Activated naive CD4-positive, alpha-beta T cell treated with anti-CD3 and anti-CD28 coated beads, Interleukin-2, amount 10 ng/mL, durations not matched to agents 7 days and 5 days (primary cell): ENCODE data around the gene ANKRD18A.
A peak's percentile ranks its signal among the peaks of the same experiment; 100 is the strongest.

Source experiments
- CTCF ChIA-PET: fragments of 350-600 bp; sonication (Branson Sonifier 250); formaldehyde crosslinking; loops from one replicate; lab custom pipeline; 2021; ENCODE audit warnings: antibody characterized with exemption; lab: Charles Lee
- DNase-seq: peaks from one replicate; pipeline ENCODE4 v3.0.0-alpha.2; 2020
- H3K27ac Mint-ChIP-seq: one replicate; pipeline ENCODE4 v1.8.0; 2021; ENCODE audit warnings: mild to moderate bottlenecking, moderate library complexity, mixed read lengths
- H3K27me3 Mint-ChIP-seq: one replicate; pipeline ENCODE4 v1.8.0; 2021; ENCODE audit warnings: mild to moderate bottlenecking, mixed read lengths
- H3K36me3 Mint-ChIP-seq: one replicate; pipeline ENCODE4 v1.8.0; 2021; ENCODE audit warnings: mixed read lengths
- H3K4me1 Mint-ChIP-seq: one replicate; pipeline ENCODE4 v1.8.0; 2021; ENCODE audit warnings: mixed read lengths
- H3K4me3 Mint-ChIP-seq: one replicate; pipeline ENCODE4 v1.8.0; 2021; ENCODE audit warnings: mild to moderate bottlenecking, moderate library complexity, mixed read lengths
- H3K9me3 Mint-ChIP-seq: one replicate; pipeline ENCODE4 v1.8.0; 2021; ENCODE audit warnings: mixed read lengths

ANKRD18A gene

DNA sequence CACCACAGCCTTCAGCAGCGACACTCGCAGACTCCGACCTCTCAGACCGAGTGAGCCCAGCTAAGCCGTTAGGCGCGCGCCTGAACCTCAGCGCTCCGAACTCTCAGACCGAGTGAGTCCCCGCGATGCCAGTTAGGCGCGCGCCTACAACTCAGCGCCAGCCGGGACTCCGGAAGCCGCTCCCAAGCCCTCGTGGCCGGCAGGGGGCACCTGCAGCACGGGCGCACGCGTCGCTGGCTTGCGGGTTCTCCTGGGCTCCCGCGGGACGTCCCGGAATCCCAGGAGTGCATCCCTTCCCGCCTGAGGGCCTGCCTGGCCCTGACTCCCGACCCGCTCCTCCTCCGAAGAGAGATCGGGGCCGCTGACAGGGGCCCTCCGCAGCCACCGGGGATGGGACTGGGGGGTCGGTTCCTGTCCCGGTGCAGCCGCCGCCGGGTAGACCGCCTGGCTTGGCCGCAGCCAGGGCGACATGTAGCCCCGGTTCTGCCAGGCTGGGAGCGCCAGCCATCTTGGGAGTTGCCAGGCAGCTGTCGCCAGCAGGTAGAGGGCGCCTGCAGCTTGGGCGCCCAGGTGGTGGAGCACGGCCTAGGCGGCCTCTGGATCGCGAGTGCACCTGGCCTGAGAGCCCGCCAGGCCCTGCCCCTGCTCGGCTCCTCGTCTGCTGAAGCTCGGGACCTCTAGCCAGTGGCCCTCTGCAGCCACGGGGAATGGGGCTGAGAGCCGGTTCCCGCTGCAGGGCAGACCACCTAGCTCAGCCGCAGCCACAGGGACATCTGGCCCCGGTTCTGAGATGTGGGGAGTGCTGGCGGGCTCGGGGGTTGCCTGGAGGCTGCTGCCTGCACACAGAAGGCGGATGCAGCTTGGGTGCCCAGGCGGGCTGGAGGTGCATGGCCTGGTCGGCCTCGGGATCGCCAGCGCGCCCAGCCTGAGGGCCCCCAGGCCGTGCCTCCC, at the start of gene ANKRD18A:
ANKRD18A (minus strand) TSS at position 114 of the 951 bp plus-strand sequence. CDS start 311 bp downstream, outside the sequence.
- peak; percentile 78 for DNase-seq
- H3K4me3 Mint-ChIP-seq = peak within 1 kb of the TSS; percentile 86
- no peaks in the 10 kb centered on the region for H3K36me3 Mint-ChIP-seq
- CTCF ChIA-PET = interaction anchor here (0.7 kb wide), 1 partner anchor 21 kb away, joined by 4 read pairs; no protein-coding TSS in a partner anchor
- peaks cover 2% of the 10 kb centered on the region for H3K9me3 Mint-ChIP-seq
- no peak within 1 kb of the TSS for H3K27ac Mint-ChIP-seq
- H3K27me3 Mint-ChIP-seq = peaks cover 40% of the 10 kb centered on the region
- H3K4me1 Mint-ChIP-seq = peaks cover 17% of the 10 kb centered on the region

DNA sequence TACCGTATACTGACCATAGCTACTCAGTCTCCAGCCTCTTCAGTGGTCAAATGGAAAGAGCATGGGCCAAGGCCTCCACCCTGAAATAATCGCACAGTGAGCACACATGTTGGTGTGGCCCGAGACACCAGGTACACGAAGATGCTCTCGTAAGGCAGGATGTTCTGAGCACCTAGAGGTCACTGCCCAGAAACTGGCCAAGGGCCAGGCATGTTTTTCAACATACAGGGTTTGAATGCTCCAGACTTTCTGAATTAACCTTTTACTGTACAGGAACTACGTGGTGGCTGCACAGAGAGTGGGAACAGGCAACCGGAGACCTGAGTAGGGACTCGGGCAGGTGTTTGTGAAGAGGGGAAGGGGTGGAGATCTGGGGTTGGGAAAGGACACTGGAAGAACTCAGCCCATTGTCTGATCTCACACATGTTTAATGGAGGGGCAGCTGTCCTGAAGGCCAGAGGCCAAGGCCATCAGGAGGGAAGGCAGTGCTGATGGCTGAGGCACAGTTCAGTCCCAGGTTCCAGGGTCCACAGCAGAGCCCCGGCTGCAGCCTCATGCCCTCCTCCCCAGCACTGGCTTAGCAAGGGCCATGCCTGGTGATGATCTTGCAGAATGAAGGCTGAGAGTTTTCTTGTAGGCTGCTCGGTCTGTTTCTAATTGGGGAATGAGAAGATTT, 48.5 kb upstream of the ANKRD18A start:
- H3K27ac Mint-ChIP-seq = no peak overlapping the region
- H3K4me1 Mint-ChIP-seq = peaks cover 6% of the 10 kb centered on the region

DNA sequence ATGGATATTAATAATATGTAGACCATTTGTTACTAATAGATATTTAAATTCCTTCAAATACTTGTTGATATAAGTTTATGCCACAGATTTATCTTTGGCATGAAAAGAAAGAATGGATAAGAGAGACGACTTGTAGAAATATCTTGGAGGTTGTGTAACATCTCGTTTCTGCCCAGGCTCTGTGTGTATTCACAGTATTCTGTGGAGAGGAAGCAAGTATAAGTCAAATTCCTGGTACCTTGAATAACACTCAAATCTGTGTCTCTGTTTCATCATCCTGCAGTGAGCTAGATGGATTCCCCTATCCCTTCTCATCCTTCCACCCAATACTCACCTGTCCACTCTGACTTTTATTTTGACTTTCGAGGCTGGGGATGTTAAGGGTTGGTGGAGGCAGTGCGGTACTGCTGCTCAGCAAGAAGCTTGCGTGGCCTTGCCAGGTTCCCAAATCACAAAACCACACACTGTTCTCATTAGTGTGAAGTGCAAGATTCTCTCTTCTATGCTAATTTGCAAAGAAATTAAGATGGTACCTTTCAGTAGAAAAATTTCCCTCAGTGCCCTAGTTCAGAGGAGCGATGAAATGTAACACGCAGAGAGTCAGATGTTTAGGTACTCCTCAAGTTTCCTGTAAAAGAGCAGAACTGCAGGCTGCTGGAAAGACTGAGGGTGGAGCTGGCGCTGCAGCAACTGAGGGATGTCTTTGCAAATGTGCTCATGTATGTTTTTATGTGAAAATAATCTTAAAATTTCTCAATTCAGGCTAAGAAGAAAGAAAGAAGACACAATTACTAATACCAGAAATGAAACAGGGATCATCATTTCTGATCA, 42.6 kb upstream of the ANKRD18A start:
- CTCF ChIA-PET = no interaction called here

More for the DNA sequence above, 48.5 kb upstream of the ANKRD18A start:
- peaks cover 6% of the 10 kb centered on the region for H3K27me3 Mint-ChIP-seq
- H3K4me3 Mint-ChIP-seq = no peak overlapping the region
- CTCF ChIA-PET = no interaction called here
- no peaks in the 10 kb centered on the region for H3K36me3 Mint-ChIP-seq
- no peaks in the 10 kb centered on the region for H3K9me3 Mint-ChIP-seq
- no peak for DNase-seq

DNA sequence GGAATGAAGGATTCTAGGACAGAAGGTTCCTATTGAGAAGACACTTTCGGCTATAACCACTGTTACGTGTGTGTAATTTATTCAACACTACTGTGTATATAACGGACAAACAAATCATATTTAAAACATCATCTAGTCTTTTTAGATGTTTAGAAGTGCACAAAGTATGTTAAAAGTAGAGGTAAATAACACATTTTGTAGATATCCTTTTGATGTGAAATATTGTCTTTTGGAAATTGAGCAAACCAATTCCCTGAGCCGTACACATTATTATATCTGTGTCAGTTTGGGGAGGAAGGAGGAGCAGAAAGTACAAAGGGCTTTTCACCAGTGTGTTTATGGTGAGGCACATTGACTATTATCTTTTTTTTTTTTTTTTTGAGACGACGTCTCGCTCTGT, 39.1 kb upstream of the ANKRD18A start:
- no peak for DNase-seq
- H3K4me3 Mint-ChIP-seq = no peak overlapping the region
- no peak overlapping the region for H3K27ac Mint-ChIP-seq
- no peaks in the 10 kb centered on the region for H3K4me1 Mint-ChIP-seq
- CTCF ChIA-PET = no interaction called here
- no peaks in the 10 kb centered on the region for H3K9me3 Mint-ChIP-seq
- no peaks in the 10 kb centered on the region for H3K36me3 Mint-ChIP-seq
- peaks cover 9% of the 10 kb centered on the region for H3K27me3 Mint-ChIP-seq

More for the DNA sequence above, 42.6 kb upstream of the ANKRD18A start:
- no peaks in the 10 kb centered on the region for H3K36me3 Mint-ChIP-seq
- no peaks in the 10 kb centered on the region for H3K9me3 Mint-ChIP-seq
- no peak overlapping the region for H3K4me3 Mint-ChIP-seq
- H3K27me3 Mint-ChIP-seq = peaks cover 5% of the 10 kb centered on the region
- no peak overlapping the region for H3K27ac Mint-ChIP-seq
- no peaks in the 10 kb centered on the region for H3K4me1 Mint-ChIP-seq
- no peak for DNase-seq

DNA sequence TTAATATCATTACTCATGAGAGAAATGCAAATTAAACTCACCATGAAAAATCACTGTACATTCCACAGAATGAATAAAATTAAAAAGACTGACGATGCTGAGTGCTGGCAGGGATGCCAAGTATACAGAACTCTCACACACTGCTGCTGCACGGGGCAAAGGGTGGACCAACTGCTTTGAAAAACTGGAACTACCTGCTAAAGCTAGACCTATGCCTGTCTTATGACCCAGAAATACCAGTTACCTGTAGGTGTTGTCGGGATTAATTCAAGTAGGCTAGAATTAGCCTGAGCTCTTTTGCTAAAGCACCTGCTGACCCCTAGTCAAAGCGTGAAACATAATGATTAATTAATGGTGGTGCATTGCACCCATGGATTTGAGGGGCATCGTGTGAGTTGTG, 36.5 kb upstream of the ANKRD18A start:
- Mint-ChIP-seq H3K4me1 (no peaks in the 10 kb centered on the region), H3K9me3 (no peaks in the 10 kb centered on the region), H3K4me3 (no peak overlapping the region), H3K27me3 (peaks cover 4% of the 10 kb centered on the region), H3K27ac (no peak overlapping the region), H3K36me3 (no peaks in the 10 kb centered on the region)
- DNase-seq = no peak
- CTCF ChIA-PET = no interaction called here

DNA sequence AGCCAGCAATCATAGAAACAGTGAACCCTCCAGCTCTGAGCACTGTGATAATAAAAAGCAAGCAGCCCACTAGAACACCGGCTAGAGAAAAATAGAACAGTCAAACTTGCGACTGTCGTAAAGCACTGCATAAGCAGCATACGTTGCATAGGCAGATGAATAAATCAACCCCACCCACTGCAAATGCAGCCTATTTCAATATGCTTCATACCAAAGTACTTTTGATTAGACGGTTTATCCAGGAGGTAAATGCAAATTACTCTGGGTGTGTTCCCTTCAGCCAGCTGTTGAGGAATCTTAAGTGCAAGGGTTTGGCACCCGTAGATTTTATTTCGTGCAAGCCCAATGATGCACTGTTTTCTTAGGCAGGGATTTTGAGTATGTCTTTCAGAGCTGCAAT, 32.1 kb upstream of the ANKRD18A start:
- no peak overlapping the region for H3K27ac Mint-ChIP-seq
- peaks cover 4% of the 10 kb centered on the region for H3K27me3 Mint-ChIP-seq
- no peaks in the 10 kb centered on the region for H3K4me1 Mint-ChIP-seq
- no peaks in the 10 kb centered on the region for H3K9me3 Mint-ChIP-seq
- H3K36me3 Mint-ChIP-seq = no peaks in the 10 kb centered on the region
- CTCF ChIA-PET = no interaction called here
- H3K4me3 Mint-ChIP-seq = no peak overlapping the region
- DNase-seq = no peak

DNA sequence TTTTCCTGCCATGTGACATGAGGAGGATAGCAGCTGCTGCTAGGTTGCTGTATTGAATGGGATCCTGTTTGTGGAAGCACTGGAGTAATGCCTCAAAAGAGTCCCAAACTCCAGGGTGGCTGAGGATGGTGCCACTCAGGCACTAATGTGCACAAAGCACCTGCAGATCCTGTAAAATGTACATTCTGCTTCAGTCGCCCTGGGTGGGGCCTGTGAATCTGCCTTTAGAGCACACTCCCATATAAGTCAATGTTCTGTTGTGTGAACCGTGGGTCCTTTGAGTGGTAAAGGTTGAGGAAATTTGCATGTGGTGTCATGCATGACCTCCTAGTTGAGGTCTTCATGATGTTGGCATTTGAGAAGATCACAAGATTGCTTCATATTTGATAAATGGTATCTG, 31.6 kb upstream of the ANKRD18A start:
- CTCF ChIA-PET = no interaction called here
- peaks cover 4% of the 10 kb centered on the region for H3K27me3 Mint-ChIP-seq
- no peaks in the 10 kb centered on the region for H3K36me3 Mint-ChIP-seq
- H3K4me3 Mint-ChIP-seq = no peak overlapping the region
- no peak overlapping the region for H3K27ac Mint-ChIP-seq
- DNase-seq = no peak
- H3K4me1 Mint-ChIP-seq = no peaks in the 10 kb centered on the region
- H3K9me3 Mint-ChIP-seq = no peaks in the 10 kb centered on the region

DNA sequence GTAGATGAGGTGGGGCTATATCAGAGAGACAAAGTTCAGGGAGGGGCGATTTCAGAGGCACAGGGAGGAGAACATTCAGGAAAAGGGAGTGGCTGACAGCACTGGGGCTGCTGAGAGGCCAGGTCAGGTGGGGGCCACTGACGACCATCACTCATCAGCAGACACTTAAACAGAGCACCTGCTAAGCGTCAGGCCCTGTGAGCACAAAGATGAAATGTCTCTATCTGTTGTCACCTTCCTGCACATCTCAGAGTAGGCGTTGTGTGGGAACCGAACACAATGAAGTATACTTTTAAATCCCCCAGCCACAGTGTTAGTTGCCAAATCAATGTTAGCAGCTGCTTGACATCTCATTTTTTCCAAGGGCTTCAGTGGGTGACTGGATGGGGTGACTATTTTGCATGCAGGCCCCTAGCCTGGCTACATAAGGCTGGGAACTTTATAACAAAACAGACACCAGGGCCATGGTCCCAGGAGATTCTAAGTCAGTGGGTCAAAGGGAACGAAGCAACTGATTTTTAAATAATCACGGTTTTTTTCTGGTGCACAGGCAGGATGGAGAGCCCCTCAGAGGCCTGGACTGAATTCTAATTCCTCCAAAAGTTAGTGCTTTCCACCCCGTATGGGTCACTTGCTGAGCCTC, 31.1 kb upstream of the ANKRD18A start:
- H3K4me3 Mint-ChIP-seq = no peak overlapping the region
- peaks cover 4% of the 10 kb centered on the region for H3K27me3 Mint-ChIP-seq
- H3K9me3 Mint-ChIP-seq = no peaks in the 10 kb centered on the region
- H3K36me3 Mint-ChIP-seq = no peaks in the 10 kb centered on the region
- no peak for DNase-seq
- no peaks in the 10 kb centered on the region for H3K4me1 Mint-ChIP-seq
- CTCF ChIA-PET = no interaction called here
- no peak overlapping the region for H3K27ac Mint-ChIP-seq

DNA sequence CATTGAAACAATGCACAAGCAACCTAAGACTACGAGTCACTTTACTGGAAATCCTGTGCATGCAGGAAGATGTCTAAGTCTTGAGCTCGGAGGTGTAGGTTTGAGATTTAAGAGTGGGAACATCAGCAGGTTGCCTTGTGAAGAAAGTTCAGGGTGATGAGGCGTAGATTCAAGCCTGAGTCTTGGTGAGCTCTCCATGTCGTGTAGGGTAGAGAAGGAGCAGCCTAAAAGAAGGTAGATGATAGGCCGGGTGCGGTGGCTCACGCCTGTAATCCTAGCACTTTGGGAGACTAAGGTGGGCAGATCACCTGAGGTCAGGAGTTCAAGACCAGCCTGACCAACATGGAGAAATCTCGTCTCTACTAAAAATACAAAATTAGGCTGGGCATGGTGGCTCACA, 30.2 kb upstream of the ANKRD18A start:
- H3K27me3 Mint-ChIP-seq = peaks cover 4% of the 10 kb centered on the region
- no peak for DNase-seq
- no peak overlapping the region for H3K27ac Mint-ChIP-seq
- CTCF ChIA-PET = no interaction called here
- no peaks in the 10 kb centered on the region for H3K36me3 Mint-ChIP-seq
- no peak overlapping the region for H3K4me3 Mint-ChIP-seq
- no peaks in the 10 kb centered on the region for H3K9me3 Mint-ChIP-seq
- H3K4me1 Mint-ChIP-seq = no peaks in the 10 kb centered on the region

DNA sequence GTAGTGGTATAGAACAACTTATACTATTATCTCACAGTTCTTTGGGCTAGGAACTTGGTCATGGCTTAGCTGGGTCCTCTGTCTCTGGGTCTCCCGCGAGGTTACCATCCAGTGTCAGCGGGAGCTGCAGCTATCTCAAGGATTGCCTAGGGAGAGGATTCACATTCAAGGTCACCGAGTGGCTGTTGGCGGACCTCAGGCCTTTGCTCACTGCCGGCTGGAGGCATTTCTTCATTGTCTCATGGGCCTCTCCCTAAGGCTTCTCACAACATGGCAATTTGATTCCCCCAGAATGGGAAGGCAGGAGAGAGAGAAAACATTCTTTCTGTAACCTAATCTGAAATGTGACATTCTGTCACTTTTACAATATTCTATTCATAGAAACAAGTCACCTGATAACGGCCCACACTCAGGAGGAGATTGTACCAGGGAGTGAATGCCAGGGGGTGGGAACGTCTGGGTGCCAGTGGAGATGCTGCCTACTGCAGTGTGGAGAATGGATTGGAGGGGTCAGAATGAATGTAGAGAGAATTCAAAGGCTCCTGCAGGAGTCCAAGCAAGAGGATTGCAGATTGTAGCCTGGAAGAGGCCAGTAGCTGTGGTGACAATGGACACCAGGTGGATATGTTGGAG, 29.5 kb upstream of the ANKRD18A start:
- no peak overlapping the region for H3K4me3 Mint-ChIP-seq
- H3K27ac Mint-ChIP-seq = no peak overlapping the region
- no peaks in the 10 kb centered on the region for H3K36me3 Mint-ChIP-seq
- H3K4me1 Mint-ChIP-seq = no peaks in the 10 kb centered on the region
- CTCF ChIA-PET = no interaction called here
- no peaks in the 10 kb centered on the region for H3K9me3 Mint-ChIP-seq
- DNase-seq = no peak
- H3K27me3 Mint-ChIP-seq = no peaks in the 10 kb centered on the region

DNA sequence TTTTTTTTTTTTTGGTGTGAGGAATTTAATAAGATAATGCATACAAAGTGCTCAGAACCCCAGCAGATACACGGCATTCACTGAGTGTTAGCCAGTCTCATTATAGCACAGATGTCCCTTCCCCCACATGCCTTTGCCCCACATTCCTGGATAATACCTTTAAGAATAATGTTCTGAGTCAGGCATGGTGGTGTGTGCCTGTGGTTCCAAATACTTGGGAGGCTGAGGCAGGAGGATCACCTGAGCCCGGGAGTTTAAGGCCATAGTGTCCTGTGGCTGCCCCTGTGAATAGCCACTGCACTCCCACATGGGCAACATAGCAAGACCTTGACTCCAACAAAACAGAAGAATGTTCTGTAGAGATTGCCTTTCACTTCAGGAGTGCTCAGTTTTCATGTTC, 24.2 kb upstream of the ANKRD18A start:
- Mint-ChIP-seq H3K4me3 (no peak overlapping the region), H3K4me1 (no peaks in the 10 kb centered on the region), H3K9me3 (no peaks in the 10 kb centered on the region), H3K27ac (no peak overlapping the region), H3K36me3 (no peaks in the 10 kb centered on the region), H3K27me3 (no peaks in the 10 kb centered on the region)
- DNase-seq = no peak
- CTCF ChIA-PET = no interaction called here

DNA sequence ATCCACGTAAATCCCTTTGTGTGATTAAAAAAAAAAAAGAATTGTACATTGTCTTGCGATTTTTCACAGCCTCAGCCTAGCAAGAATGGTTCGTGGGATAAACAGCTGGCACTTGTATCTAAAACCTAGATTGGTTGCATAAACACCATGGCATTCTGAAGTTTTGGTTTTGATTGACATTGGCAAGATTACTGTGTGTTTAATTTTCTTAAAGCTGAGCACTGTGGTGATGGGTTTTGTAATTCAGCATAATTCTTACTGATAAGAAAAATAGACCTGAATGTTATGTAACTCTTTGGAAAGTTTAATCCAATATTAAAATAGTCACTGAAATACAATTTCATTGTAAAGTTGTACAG, 23.4 kb upstream of the ANKRD18A start:
- no peak for DNase-seq
- H3K27ac Mint-ChIP-seq = no peak overlapping the region
- H3K4me1 Mint-ChIP-seq = no peaks in the 10 kb centered on the region
- no peaks in the 10 kb centered on the region for H3K36me3 Mint-ChIP-seq
- no peak overlapping the region for H3K4me3 Mint-ChIP-seq
- no peaks in the 10 kb centered on the region for H3K27me3 Mint-ChIP-seq
- CTCF ChIA-PET = no interaction called here
- H3K9me3 Mint-ChIP-seq = no peaks in the 10 kb centered on the region

DNA sequence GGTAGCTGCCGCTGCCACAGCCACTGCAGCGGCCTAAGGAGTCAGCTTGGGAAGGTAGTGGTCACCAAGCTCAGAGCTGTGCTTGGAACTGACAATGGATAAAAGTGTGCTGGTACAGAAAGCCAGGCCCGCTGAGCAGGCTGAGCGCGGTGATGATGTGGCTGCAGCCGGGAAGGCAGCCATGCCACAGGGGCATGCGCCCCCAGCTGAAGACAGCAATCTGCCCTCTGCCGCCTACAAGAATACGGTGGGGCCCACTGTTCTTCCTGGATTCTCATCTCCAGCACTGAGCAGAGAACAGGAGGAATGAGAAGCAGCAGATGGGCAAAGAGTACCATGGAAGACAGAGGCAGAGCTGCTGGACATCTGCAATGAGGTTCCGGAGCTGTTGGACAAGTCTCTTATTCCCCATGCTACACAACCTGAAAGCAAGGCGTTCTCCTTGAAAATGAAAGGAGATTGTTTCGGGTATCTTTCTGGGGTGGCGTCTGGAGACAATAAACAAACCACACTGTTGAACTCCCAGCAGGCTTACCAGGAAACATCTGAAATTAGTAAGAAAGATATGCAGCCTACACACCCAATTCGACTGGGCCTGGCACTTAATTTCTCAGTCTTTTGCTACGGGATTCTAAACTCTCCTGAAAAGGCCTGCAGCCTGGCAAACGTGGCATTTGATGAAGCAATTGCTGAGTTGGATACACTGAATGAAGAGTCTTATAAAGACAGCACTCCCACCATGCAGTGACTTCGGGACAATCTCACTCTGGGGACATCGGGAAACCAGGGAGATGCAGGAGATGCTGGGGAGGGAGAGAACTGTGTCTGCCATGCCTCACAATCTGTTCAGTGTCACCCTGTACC, 22.8 kb upstream of the ANKRD18A start:
- no peak overlapping the region for H3K4me3 Mint-ChIP-seq

More for the DNA sequence above, 22.8 kb upstream of the ANKRD18A start:
- no peaks in the 10 kb centered on the region for H3K4me1 Mint-ChIP-seq
- H3K27me3 Mint-ChIP-seq = no peaks in the 10 kb centered on the region
- no peaks in the 10 kb centered on the region for H3K9me3 Mint-ChIP-seq
- DNase-seq = no peak
- no peaks in the 10 kb centered on the region for H3K36me3 Mint-ChIP-seq
- no peak overlapping the region for H3K27ac Mint-ChIP-seq
- CTCF ChIA-PET = interaction anchor here (0.9 to 1.3 kb wide), 2 partner anchors 22 to 29 kb away, joined by 3 to 4 read pairs; no protein-coding TSS in a partner anchor
